Osteoblast (primary cell): ENCODE results near the gene SRC. TPM values are rescaled to one million over a fixed set of nuclear protein-coding genes. Genes with fewer than 3 reads are reported as not detected.

ENCODE experiments used
- DNase-seq: peaks from one replicate; pipeline ENCODE4 v3.0.0; 2011; ENCODE audit warnings: low spot score, mixed read lengths; ENCODE audit not compliant: insufficient read length; ENCODE audit errors: missing footprints
- H2AFZ ChIP-seq: 2 replicates; pipeline ENCODE4 v1.6.0; 2011; ENCODE audit warnings: mild to moderate bottlenecking, low read length
- H3K27ac ChIP-seq: 2 replicates; pipeline ENCODE4 v1.5.1; 2011; ENCODE audit warnings: mild to moderate bottlenecking, low read depth, low read length, moderate library complexity
- H3K27me3 ChIP-seq: 2 replicates; pipeline ENCODE4 v1.6.0; 2012; ENCODE audit warnings: mild to moderate bottlenecking, control low read depth, inconsistent platforms, low read length, moderate library complexity; ENCODE audit not compliant: insufficient read depth
- H3K36me3 ChIP-seq: 2 replicates; pipeline ENCODE4 v1.5.1; 2011; ENCODE audit warnings: mild to moderate bottlenecking, low read length, control low read depth, moderate library complexity; ENCODE audit not compliant: insufficient read depth
- H3K4me1 ChIP-seq: 2 replicates; pipeline ENCODE4 v1.5.1; 2011; ENCODE audit warnings: mild to moderate bottlenecking, low read length, control low read depth, moderate library complexity; ENCODE audit not compliant: insufficient read depth
- H3K4me2 ChIP-seq: 2 replicates; pipeline ENCODE4 v1.6.0; 2011; ENCODE audit warnings: mild to moderate bottlenecking, low read length; ENCODE audit not compliant: insufficient read depth
- H3K4me3 ChIP-seq: fragments of 200-600 bp; sonication (generic); 3 replicates; pipeline ENCODE4 v1.5.1; 2012; ENCODE audit warnings: mild to moderate bottlenecking, low read length, inconsistent platforms; ENCODE audit not compliant: insufficient read depth
- H3K79me2 ChIP-seq: 2 replicates; pipeline ENCODE4 v1.6.0; 2012; ENCODE audit warnings: mild to moderate bottlenecking, low read length, control low read depth, inconsistent platforms; ENCODE audit not compliant: insufficient read depth
- H3K9me3 ChIP-seq: 2 replicates; pipeline ENCODE4 v1.5.1; 2011; ENCODE audit warnings: low read depth, low read length, control low read depth
- H4K20me1 ChIP-seq: 2 replicates; pipeline ENCODE4 v1.6.0; 2012; ENCODE audit warnings: mild to moderate bottlenecking, low read length, control low read depth; ENCODE audit not compliant: insufficient read depth
- total RNA-seq: library from RNA; depleted of rRNA; stranded (reverse); fragments of >200 nt; gene quantifications from 2 replicates; pipeline ENCODE4 v1.2.3, GENCODE V29; 2012
- TF ChIP-seq, protein P1 (sequence below): IDR thresholded peaks from 2 replicates; pipeline ENCODE4 v1.5.1; 2011; ENCODE audit warnings: mild to moderate bottlenecking, low read depth, low read length, moderate library complexity; ENCODE audit errors: extremely low read depth

The SRC gene
- total RNA-seq, 1 donor, result 22.4 TPM

DNA sequence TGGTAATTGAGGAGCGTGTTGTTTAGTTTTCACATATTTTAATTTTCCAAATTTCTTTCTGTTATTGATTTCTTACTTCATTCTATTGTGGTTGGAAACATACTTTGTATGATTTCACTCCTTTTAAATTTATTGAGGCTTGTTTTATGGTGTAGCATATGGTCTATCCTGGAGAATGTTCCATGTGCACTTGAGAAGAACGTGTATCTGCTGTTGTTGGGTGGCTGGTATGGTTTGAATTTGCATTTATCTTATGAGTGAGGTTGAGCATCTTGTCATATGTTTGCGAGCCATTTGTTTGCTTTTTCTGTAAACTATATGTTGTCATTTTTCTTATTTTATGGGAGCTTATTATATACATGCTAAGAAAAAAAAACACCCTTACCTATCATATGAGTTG, 26.5 kb downstream of the SRC start:
- Histone ChIP-seq H4K20me1 (peaks cover 14% of the 10 kb centered on the region), H3K79me2 (peaks cover 40% of the 10 kb centered on the region), H3K27ac (no peak overlapping the region), H3K27me3 (no peaks in the 10 kb centered on the region), H3K9me3 (no peaks in the 10 kb centered on the region), H3K4me1 (no peaks in the 10 kb centered on the region), H3K4me3 (no peak overlapping the region), H2AFZ (no peak overlapping the region), H3K4me2 (no peak overlapping the region), H3K36me3 (peaks cover 12% of the 10 kb centered on the region)
- TF ChIP-seq, protein P1, sequence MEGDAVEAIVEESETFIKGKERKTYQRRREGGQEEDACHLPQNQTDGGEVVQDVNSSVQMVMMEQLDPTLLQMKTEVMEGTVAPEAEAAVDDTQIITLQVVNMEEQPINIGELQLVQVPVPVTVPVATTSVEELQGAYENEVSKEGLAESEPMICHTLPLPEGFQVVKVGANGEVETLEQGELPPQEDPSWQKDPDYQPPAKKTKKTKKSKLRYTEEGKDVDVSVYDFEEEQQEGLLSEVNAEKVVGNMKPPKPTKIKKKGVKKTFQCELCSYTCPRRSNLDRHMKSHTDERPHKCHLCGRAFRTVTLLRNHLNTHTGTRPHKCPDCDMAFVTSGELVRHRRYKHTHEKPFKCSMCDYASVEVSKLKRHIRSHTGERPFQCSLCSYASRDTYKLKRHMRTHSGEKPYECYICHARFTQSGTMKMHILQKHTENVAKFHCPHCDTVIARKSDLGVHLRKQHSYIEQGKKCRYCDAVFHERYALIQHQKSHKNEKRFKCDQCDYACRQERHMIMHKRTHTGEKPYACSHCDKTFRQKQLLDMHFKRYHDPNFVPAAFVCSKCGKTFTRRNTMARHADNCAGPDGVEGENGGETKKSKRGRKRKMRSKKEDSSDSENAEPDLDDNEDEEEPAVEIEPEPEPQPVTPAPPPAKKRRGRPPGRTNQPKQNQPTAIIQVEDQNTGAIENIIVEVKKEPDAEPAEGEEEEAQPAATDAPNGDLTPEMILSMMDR, result no peak
- no peak for DNase-seq

DNA sequence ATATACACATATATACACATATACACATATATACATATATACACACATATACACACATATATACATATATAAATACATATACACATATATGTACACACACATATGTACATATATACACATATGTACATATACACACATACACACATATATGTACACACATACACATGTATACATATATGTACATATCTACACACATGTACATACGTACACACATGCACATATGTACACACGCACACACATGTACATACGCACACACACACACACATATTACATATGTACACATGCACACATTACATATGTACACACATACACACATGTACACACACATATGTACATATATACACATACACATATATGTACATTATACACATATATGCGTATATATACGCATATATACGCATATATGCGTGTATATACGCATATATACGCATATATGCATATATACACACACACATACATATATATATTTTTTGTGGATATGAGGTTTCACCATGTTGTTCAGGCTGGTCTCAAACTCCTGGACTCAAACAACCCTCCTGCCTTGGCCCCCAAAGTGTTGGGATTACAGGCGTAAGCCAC, 27.2 kb downstream of the SRC start:
- H3K4me2 ChIP-seq, result no peak overlapping the region
- H2AFZ ChIP-seq, result no peak overlapping the region
- no peak overlapping the region for H3K27ac ChIP-seq
- H3K79me2 ChIP-seq, result peaks cover 41% of the 10 kb centered on the region
- H3K36me3 ChIP-seq, result peaks cover 9% of the 10 kb centered on the region
- H4K20me1 ChIP-seq, result peaks cover 14% of the 10 kb centered on the region
- TF ChIP-seq, protein P1, result no peak
- no peaks in the 10 kb centered on the region for H3K9me3 ChIP-seq
- no peaks in the 10 kb centered on the region for H3K4me1 ChIP-seq
- H3K4me3 ChIP-seq, result no peak overlapping the region
- no peaks in the 10 kb centered on the region for H3K27me3 ChIP-seq
- DNase-seq, result no peak

DNA sequence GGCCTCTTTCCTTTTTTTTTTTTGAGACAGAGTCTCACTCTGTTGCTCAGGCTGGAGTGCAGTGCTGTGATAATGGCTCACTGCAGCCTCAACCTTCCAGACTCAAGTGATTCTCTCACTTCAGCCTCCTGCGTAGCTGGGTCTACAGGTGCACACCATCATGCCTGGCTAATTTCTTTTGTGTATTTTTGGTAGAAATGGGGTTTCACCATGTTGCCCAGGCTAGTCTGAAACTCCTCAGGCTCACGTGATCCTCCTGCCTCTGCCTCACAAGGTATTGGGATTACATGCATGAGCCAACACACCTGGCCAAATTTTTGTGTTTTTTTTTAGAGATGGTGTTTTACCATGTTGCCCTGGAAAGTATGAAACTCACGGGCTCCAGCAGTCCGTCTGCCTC, 29.3 kb downstream of the SRC start:
- H3K4me2 ChIP-seq, result no peak overlapping the region
- H2AFZ ChIP-seq, result no peak overlapping the region
- TF ChIP-seq, protein P1, result no peak
- H3K4me3 ChIP-seq, result no peak overlapping the region
- H3K36me3 ChIP-seq, result peaks cover 9% of the 10 kb centered on the region
- H3K79me2 ChIP-seq, result peaks cover 43% of the 10 kb centered on the region
- no peak overlapping the region for H3K27ac ChIP-seq
- DNase-seq, result no peak
- H3K27me3 ChIP-seq, result no peaks in the 10 kb centered on the region
- H3K9me3 ChIP-seq, result no peaks in the 10 kb centered on the region
- peaks cover 12% of the 10 kb centered on the region for H4K20me1 ChIP-seq
- peaks cover 6% of the 10 kb centered on the region for H3K4me1 ChIP-seq

DNA sequence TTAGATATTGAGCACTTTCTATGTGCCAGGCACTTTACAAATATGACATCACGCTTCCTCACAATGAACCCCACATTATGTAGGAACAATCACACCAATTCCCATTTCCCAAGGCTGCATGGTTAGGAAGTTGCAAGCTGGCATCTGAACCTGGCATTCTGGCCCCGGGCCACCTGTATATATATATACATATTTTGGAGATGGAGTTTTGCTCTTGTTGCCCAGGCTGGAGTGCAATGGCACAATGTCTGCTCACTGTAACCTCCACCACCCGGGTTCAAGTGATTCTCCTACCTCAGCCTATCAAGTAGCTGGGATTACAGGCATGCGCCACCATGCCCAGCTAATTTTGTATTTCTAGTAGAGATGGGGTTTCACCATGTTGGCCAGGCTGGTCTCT, 30.4 kb downstream of the SRC start:
- peaks cover 47% of the 10 kb centered on the region for H3K79me2 ChIP-seq
- H3K27ac ChIP-seq, result no peak overlapping the region
- no peak for DNase-seq
- no peaks in the 10 kb centered on the region for H3K9me3 ChIP-seq
- TF ChIP-seq, protein P1, result no peak
- H4K20me1 ChIP-seq, result peaks cover 15% of the 10 kb centered on the region
- H3K27me3 ChIP-seq, result no peaks in the 10 kb centered on the region
- H3K4me1 ChIP-seq, result peaks cover 6% of the 10 kb centered on the region
- H3K36me3 ChIP-seq, result peaks cover 12% of the 10 kb centered on the region
- no peak overlapping the region for H2AFZ ChIP-seq
- no peak overlapping the region for H3K4me3 ChIP-seq
- no peak overlapping the region for H3K4me2 ChIP-seq
